ENCODE data around the gene LGALSL.

DNA sequence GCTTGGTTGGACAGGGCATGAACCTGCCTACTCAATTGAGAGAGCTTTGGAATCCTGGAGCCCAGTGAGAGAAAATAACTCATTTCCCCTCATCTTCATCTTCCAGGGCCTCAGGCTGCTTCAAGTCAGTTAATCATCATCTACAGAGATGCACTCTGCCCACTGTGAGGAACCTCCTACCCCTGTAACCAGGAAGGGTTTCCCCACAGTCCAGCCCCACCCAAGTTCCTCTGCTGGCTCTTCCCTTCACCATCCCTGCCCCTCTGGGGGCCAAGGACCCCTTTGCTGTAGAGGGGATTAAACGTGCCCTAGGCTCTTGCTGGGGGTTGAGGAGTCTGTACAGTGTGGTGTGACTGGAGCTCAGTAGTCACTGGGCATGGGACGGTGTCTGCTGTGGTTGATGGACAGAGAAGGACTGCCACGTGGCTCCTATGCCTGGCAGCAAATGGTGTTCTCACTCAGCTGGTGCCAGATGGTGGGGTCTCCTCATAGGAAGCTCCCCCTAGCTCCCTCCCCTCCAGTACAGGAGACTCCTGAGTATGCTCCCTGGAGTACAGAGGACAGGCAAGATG lies 29.5 kb upstream of the LGALSL start:
- no peak for TF ChIP-seq POLR2A (IDR thresholded peaks at IDR 0.05)
- TF ChIP-seq CTCF (IDR thresholded peaks at IDR 0.05): no peak

Data from uterus (tissue), 2 donors.